HepG2 (cell line): ENCODE measurements around the gene PRDX3. TPM values are rescaled to one million over a fixed set of nuclear protein-coding genes. Genes with fewer than 3 reads are reported as not detected.

Experiments used
- ATAC-seq: fragments of 200-7000 bp; cut with Tn5 transposase; 3 replicates; pipeline ENCODE4 v1.9.1; 2020; ENCODE audit warnings: mild to moderate bottlenecking, moderate library complexity
- BruUV-seq: library from RNA; stranded (reverse); fragments of 400-500 nt; replicated peaks from 2 replicates; lab custom pipeline; 2021; lab: Mats Ljungman, UMichigan
- CTCF ChIA-PET: fragments of 300-600 bp; formaldehyde crosslinking; extraction: SDS; loops from one replicate; lab custom pipeline; 2021; ENCODE audit warnings: low total read pairs, inconsistent platforms, low intra/inter-chr PET ratio; lab: Yijun Ruan, JAX
- POLR2A ChIA-PET: fragments of 350-600 bp; sonication (Branson Sonifier 250); formaldehyde crosslinking; loops from one replicate; lab custom pipeline; 2020; ENCODE audit warnings: antibody characterized with exemption, inconsistent platforms; lab: Yijun Ruan, JAX
- DNase-seq: peaks from one replicate; pipeline ENCODE4 v3.0.0-alpha.2; 2015; ENCODE audit warnings: low spot score
- FAIRE-seq: peaks from 3 replicates; lab custom pipeline; 2011; peaks lifted over from hg19 to GRCh38; lab: Jason Lieb, UNC
- H2AFZ ChIP-seq: one replicate; pipeline ENCODE4 v1.6.1; 2011; ENCODE audit warnings: low read length, inconsistent platforms
- H3K27ac ChIP-seq: fragments of 300-600 bp; 3 replicates; pipeline ENCODE4 v1.8.0; 2011; ENCODE audit warnings: mixed run types, mild to moderate bottlenecking, mixed read lengths, low read length, inconsistent platforms; ENCODE audit not compliant: insufficient read depth; ENCODE audit errors: extremely low read length
- H3K27me3 ChIP-seq, 2 experiments: fragments of 200-600 bp in 1 of 2; 2 replicates in 1 of 2; 3 replicates in 1 of 2; pipeline versions ENCODE4 v1.6.0 to v1.8.0; 2011; ENCODE audit warnings: low read length in 2 of 2, mild to moderate bottlenecking in 2 of 2, moderate library complexity in 2 of 2, inconsistent platforms in 1 of 2; ENCODE audit not compliant: insufficient read depth in 2 of 2, control insufficient read depth in 1 of 2
- H3K36me3 ChIP-seq, 2 experiments: fragments of 200-600 bp in 1 of 2; replicated peaks in 1 of 2; 2 replicates in 1 of 2; 3 replicates in 1 of 2; pipeline versions ENCODE4 v1.5.1 to v1.8.0; 2011; ENCODE audit warnings: low read length in 2 of 2, inconsistent platforms in 1 of 2; ENCODE audit not compliant: insufficient read depth in 2 of 2, control insufficient read depth in 1 of 2
- H3K4me1 ChIP-seq: 2 replicates; pipeline ENCODE4 v1.5.1; 2012; ENCODE audit warnings: low read length, inconsistent platforms; ENCODE audit not compliant: insufficient read depth
- H3K4me2 ChIP-seq: 2 replicates; pipeline ENCODE4 v1.6.0; 2011; ENCODE audit warnings: low read depth, low read length, inconsistent platforms
- H3K4me3 ChIP-seq, 3 experiments: fragments of 200-600 bp in 1 of 3; sonication (generic), shearing (Covaris generic) in 1 of 3; replicated peaks in 1 of 3; 2 replicates each; pipeline ENCODE4 v1.5.1; 2011 to 2016; ENCODE audit warnings: low read length in 3 of 3, inconsistent platforms in 2 of 3, low read depth in 2 of 3, mild to moderate bottlenecking in 2 of 3, control low read depth in 1 of 3, mixed read lengths in 1 of 3; ENCODE audit not compliant: insufficient read depth in 1 of 3
- H3K79me2 ChIP-seq: one replicate; pipeline ENCODE4 v1.6.1; 2011; ENCODE audit warnings: low read length, inconsistent platforms; ENCODE audit not compliant: insufficient read depth
- H3K9ac ChIP-seq: 2 replicates; pipeline ENCODE4 v1.6.0; 2011; ENCODE audit warnings: mild to moderate bottlenecking, low read depth, low read length, inconsistent platforms; ENCODE audit not compliant: insufficient read depth
- H3K9me3 ChIP-seq: 2 replicates; pipeline ENCODE4 v1.5.1; 2012; ENCODE audit warnings: mild to moderate bottlenecking, low read length
- H4K20me1 ChIP-seq: 2 replicates; pipeline ENCODE4 v1.6.0; 2011; ENCODE audit warnings: inconsistent platforms, mild to moderate bottlenecking, low read length, moderate library complexity; ENCODE audit not compliant: insufficient read depth
- EZH2 ChIP-seq: conservative IDR thresholded peaks from 2 replicates; pipeline ENCODE4 v1.6.1; 2012; ENCODE audit warnings: mild to moderate bottlenecking, low read depth, low read length, moderate library complexity
- KAT7 ChIP-seq: IDR thresholded peaks from 2 replicates; pipeline ENCODE4 v1.6.1; 2018; ENCODE audit warnings: borderline replicate concordance, missing compliant biosample characterization
- MXD4 ChIP-seq: IDR thresholded peaks from 2 replicates; pipeline ENCODE4 v1.6.1; 2016; ENCODE audit warnings: mild to moderate bottlenecking, missing biosample characterization, missing genetic modification reagents
- NRL ChIP-seq: sonication (generic); formaldehyde crosslinking; IDR thresholded peaks from 2 replicates; pipeline ENCODE4 v1.5.0; 2020; ENCODE audit warnings: missing genetic modification reagents, mild to moderate bottlenecking, moderate library complexity, borderline replicate concordance
- TBP ChIP-seq: sonication (generic); formaldehyde crosslinking; IDR thresholded peaks from 2 replicates; pipeline ENCODE4 v1.5.0; 2020; ENCODE audit warnings: missing genetic modification reagents
- ZNF20 ChIP-seq: sonication (generic); formaldehyde crosslinking; IDR thresholded peaks from 2 replicates; pipeline ENCODE4 v1.4.0; 2020; ENCODE audit warnings: mild to moderate bottlenecking, moderate library complexity, missing genetic modification reagents
- ZNF660 ChIP-seq: sonication (generic); formaldehyde crosslinking; IDR thresholded peaks from 2 replicates; pipeline ENCODE4 v1.5.1; 2020; ENCODE audit warnings: mild to moderate bottlenecking, low read depth, missing genetic modification reagents, borderline replicate concordance
- ZNF792 ChIP-seq: IDR thresholded peaks from 2 replicates; pipeline ENCODE4 v1.6.1; 2016
- WGBS: methylation state at CpG from one replicate; pipeline ENCODE4 v1.1.6; 2017; ENCODE audit warnings: low lambda C conversion rate; 5-methylcytosine and 5-hydroxymethylcytosine counted together
- in situ Hi-C: cut with HindIII; loops from 2 replicates; pipeline ENCODE4 v1.10.0; 2017; ENCODE audit warnings: low pct_unique_long_range_greater_than_20kb; ENCODE audit not compliant: extremely low pct_ligation_motif_present
- intact Hi-C: fragments of 100-400 bp; cut with micrococcal nuclease; formaldehyde crosslinking; loops from one replicate; pipeline ENCODE4 v1.10.0; 2022; ENCODE audit not compliant: unreplicated experiment
- polyA plus RNA-seq, 8 experiments: library from polyadenylated mRNA; depleted of rRNA in 3 of 8; stranded (reverse) in 7 of 8; unstranded in 1 of 8; fragments of >200 nt; fragmentation: Illumina TruSeq in 4 of 8; extraction: Trizol in 4 of 8; gene quantifications; 2 replicates each; pipeline versions ENCODE4 v1.2.1 to v1.2.3, GENCODE V29; 2011 to 2016; ENCODE audit warnings: low read depth in 4 of 8, missing spikeins in 1 of 8, mixed read lengths in 1 of 8; ENCODE audit not compliant: insufficient read depth in 1 of 8
- total RNA-seq, 5 experiments: library from RNA; depleted of rRNA; stranded (reverse); fragments of >200 nt; fragmentation: Illumina TruSeq; extraction: Trizol; gene quantifications; 2 replicates each; pipeline ENCODE4 v1.2.3, GENCODE V29; 2016; ENCODE audit warnings: low read depth in 1 of 5
- TF ChIP-seq, protein P1 (sequence below): sonication (generic); formaldehyde crosslinking; IDR thresholded peaks from 2 replicates; pipeline ENCODE4 v1.5.0; 2020; ENCODE audit warnings: missing genetic modification reagents
- TF ChIP-seq, protein P2 (sequence below): sonication (generic); formaldehyde crosslinking; IDR thresholded peaks from 2 replicates; pipeline ENCODE4 v1.5.1; 2020; ENCODE audit warnings: mild to moderate bottlenecking, moderate library complexity, missing genetic modification reagents
- TF ChIP-seq, protein P3 (sequence below): sonication (generic); formaldehyde crosslinking; IDR thresholded peaks from 2 replicates; pipeline ENCODE4 v1.4.0; 2020; ENCODE audit warnings: mild to moderate bottlenecking, missing genetic modification reagents
- TF ChIP-seq, protein P4 (sequence below), 2 experiments: sonication (generic) in 1 of 2; formaldehyde crosslinking in 1 of 2; IDR thresholded peaks; 2 replicates each; pipeline versions ENCODE4 v1.4.0 to v1.6.1; 2018 to 2020; ENCODE audit warnings: missing genetic modification reagents in 2 of 2, borderline replicate concordance in 1 of 2, low read depth in 1 of 2, mild to moderate bottlenecking in 1 of 2, missing biosample characterization in 1 of 2

Gene PRDX3
- total and polyA plus RNA-seq, 2 of the 13 experiments (the other 11 are each of a cell fraction or from before 2014, with no cell fraction given) = 407 to 565 TPM

DNA sequence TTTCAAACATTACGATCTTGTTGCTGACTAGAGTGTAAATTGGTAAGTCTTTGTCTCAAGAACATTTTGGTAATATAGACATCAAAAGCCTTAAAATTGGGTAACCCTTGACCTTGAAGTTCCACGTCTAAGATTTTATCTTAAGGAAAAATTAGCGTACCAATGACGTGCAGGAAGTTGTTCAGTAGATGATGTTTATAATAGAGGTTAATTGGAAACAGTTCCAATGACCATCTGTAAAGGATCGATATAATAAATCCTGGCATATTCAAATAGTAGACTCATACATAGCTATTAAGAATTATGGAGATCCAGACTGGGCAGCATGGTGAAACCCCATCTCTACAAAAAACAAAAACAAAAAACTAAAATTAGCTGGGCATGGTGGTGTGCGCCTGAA lies 49.2 kb upstream of the PRDX3 start:
- DNase-seq = no peak
- Histone ChIP-seq H3K4me2 (no peak overlapping the region), H3K79me2 (peaks cover 19% of the 10 kb centered on the region), H2AFZ (no peak overlapping the region), H3K4me1 (peaks cover 20% of the 10 kb centered on the region), H3K4me3 (no peak overlapping the region), H3K27me3 (no peaks in the 10 kb centered on the region), H3K36me3 (no peaks in the 10 kb centered on the region; a peak in 1 of 5 replicates), H3K27ac (no peak overlapping the region), H3K9ac (no peak overlapping the region), H3K9me3 (no peaks in the 10 kb centered on the region), H4K20me1 (no peaks in the 10 kb centered on the region)
- no peak for FAIRE-seq
- BruUV-seq = no TSS peak
- ChIA-PET POLR2A (interaction anchor here (0.6 kb wide), 1 partner anchor 20 kb away, joined by 4 read pairs; no protein-coding TSS in a partner anchor), CTCF (no interaction called here)
- 96% methylated on average over 6 of the region's 6 CpGs for WGBS
- intact Hi-C loops (no loop called here), in situ Hi-C loops (no loop called here)
- TF ChIP-seq ZNF20 (CRISPR knock-in tag) = no peak
- TF ChIP-seq, protein P1, sequence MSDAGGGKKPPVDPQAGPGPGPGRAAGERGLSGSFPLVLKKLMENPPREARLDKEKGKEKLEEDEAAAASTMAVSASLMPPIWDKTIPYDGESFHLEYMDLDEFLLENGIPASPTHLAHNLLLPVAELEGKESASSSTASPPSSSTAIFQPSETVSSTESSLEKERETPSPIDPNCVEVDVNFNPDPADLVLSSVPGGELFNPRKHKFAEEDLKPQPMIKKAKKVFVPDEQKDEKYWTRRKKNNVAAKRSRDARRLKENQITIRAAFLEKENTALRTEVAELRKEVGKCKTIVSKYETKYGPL (CRISPR knock-in tag) = no peak
- TF ChIP-seq ZNF660 (CRISPR knock-in tag) = no peak
- no peak for TF ChIP-seq ZNF792
- TF ChIP-seq, protein P2, sequence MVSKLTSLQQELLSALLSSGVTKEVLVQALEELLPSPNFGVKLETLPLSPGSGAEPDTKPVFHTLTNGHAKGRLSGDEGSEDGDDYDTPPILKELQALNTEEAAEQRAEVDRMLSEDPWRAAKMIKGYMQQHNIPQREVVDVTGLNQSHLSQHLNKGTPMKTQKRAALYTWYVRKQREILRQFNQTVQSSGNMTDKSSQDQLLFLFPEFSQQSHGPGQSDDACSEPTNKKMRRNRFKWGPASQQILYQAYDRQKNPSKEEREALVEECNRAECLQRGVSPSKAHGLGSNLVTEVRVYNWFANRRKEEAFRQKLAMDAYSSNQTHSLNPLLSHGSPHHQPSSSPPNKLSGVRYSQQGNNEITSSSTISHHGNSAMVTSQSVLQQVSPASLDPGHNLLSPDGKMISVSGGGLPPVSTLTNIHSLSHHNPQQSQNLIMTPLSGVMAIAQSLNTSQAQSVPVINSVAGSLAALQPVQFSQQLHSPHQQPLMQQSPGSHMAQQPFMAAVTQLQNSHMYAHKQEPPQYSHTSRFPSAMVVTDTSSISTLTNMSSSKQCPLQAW (CRISPR knock-in tag) = no peak
- TF ChIP-seq NRL (CRISPR knock-in tag) = no peak
- no peak for TF ChIP-seq KAT7 (CRISPR knock-in tag)
- no peak for TF ChIP-seq EZH2
- TF ChIP-seq, protein P3, sequence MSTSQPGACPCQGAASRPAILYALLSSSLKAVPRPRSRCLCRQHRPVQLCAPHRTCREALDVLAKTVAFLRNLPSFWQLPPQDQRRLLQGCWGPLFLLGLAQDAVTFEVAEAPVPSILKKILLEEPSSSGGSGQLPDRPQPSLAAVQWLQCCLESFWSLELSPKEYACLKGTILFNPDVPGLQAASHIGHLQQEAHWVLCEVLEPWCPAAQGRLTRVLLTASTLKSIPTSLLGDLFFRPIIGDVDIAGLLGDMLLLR (CRISPR knock-in tag) = no peak
- no peak for TF ChIP-seq TBP (CRISPR knock-in tag)
- TF ChIP-seq, protein P4, sequence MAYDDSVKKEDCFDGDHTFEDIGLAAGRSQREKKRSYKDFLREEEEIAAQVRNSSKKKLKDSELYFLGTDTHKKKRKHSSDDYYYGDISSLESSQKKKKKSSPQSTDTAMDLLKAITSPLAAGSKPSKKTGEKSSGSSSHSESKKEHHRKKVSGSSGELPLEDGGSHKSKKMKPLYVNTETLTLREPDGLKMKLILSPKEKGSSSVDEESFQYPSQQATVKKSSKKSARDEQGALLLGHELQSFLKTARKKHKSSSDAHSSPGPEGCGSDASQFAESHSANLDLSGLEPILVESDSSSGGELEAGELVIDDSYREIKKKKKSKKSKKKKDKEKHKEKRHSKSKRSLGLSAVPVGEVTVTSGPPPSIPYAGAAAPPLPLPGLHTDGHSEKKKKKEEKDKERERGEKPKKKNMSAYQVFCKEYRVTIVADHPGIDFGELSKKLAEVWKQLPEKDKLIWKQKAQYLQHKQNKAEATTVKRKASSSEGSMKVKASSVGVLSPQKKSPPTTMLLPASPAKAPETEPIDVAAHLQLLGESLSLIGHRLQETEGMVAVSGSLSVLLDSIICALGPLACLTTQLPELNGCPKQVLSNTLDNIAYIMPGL (CRISPR knock-in tag; IDR thresholded peaks at IDR 0.05; ENCODE audit: borderline replicate concordance in 1 of 2, low read depth in 1 of 2) = no peak
- no peak for TF ChIP-seq MXD4 (CRISPR knock-in tag)
- ATAC-seq = no peak
